Activated CD4-positive, alpha-beta memory T cell treated with anti-CD3 and anti-CD28 coated beads, Interleukin-2, amount 10 ng/mL, durations not matched to agents 7 days and 5 days (primary cell): ENCODE results near the gene USP48. TPM values are rescaled to one million over a fixed set of nuclear protein-coding genes. Genes with fewer than 3 reads are reported as not detected.

Source experiments
- CTCF ChIA-PET: fragments of 350-600 bp; sonication (Branson Sonifier 250); formaldehyde crosslinking; loops from one replicate; lab custom pipeline; 2021; ENCODE audit warnings: antibody characterized with exemption, inconsistent platforms; lab: Charles Lee
- POLR2A ChIA-PET: fragments of 350-600 bp; sonication (Branson Sonifier 250); formaldehyde crosslinking; loops from one replicate; lab custom pipeline; 2021; ENCODE audit warnings: antibody characterized with exemption; lab: Charles Lee
- DNase-seq: peaks from one replicate; pipeline ENCODE4 v3.0.0-alpha.2; 2020
- H3K27ac Mint-ChIP-seq: one replicate; pipeline ENCODE4 v1.8.0; 2021; ENCODE audit warnings: mild to moderate bottlenecking, mixed read lengths
- H3K27me3 Mint-ChIP-seq: one replicate; pipeline ENCODE4 v1.8.0; 2021; ENCODE audit warnings: mixed read lengths
- H3K36me3 Mint-ChIP-seq: one replicate; pipeline ENCODE4 v1.8.0; 2021; ENCODE audit warnings: low read depth, mixed read lengths
- H3K4me1 Mint-ChIP-seq: one replicate; pipeline ENCODE4 v1.8.0; 2021; ENCODE audit warnings: mixed read lengths
- H3K4me3 Mint-ChIP-seq: one replicate; pipeline ENCODE4 v1.8.0; 2021; ENCODE audit warnings: mild to moderate bottlenecking, mixed read lengths
- H3K9me3 Mint-ChIP-seq: one replicate; pipeline ENCODE4 v1.8.0; 2021; ENCODE audit warnings: mixed read lengths
- total RNA-seq, 2 experiments: library from RNA; stranded (reverse); gene quantifications; one replicate each; pipeline ENCODE4 v1.2.3, GENCODE V29; 2021

The USP48 gene
- total RNA-seq, 2 experiments from 2014 or later = 80.1 to 81.8 TPM

DNA sequence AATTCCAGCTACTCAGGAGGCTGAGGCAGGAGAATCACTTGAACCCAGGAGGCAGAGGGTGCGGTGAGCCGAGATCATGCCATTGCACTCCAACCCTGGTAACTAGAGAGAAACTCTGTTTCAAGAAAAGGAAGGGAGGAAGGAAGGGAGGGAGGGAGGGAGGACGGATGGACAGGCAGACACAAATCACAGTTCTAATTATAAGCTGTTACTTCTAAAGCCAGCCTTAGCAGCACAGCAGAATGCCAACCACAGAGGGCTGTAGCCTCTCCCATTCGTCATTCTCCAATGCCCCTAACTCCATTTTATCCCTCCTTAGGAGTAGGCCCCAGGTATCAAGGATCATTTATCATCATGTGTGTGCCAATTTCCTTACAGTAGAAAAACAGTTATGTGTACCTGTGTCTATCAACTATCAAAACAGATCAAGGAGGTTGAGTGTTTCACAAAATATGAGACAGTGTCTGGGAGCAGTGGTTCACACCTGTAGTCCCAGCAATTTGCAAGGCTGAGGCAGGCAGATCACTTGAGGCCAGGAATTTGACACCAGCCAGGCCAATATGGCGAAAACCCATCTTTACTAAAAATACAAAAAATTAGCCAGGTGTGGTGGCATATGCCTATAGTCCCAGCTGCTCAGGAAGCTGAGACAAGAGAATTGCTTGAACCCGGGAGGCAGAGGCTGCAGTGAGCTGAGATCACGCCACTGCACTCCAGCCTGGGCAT is 19.1 kb downstream of the USP48 start:
- H3K4me3 Mint-ChIP-seq = no peak overlapping the region
- H3K9me3 Mint-ChIP-seq = no peaks in the 10 kb centered on the region
- ChIA-PET CTCF (no interaction called here), POLR2A (interaction anchor here (1.6 kb wide), 1 partner anchor 19 kb away, joined by 4 read pairs; the partner anchor contains the start of gene USP48)
- H3K4me1 Mint-ChIP-seq = peaks cover 52% of the 10 kb centered on the region
- H3K27me3 Mint-ChIP-seq = no peaks in the 10 kb centered on the region
- H3K36me3 Mint-ChIP-seq = peaks cover 3% of the 10 kb centered on the region
- no peak for DNase-seq
- no peak overlapping the region for H3K27ac Mint-ChIP-seq

GRCh38 chr1:21763236-21763635 is 19.7 kb downstream of the USP48 start:
- peaks cover 46% of the 10 kb centered on the region for H3K4me1 Mint-ChIP-seq

DNA sequence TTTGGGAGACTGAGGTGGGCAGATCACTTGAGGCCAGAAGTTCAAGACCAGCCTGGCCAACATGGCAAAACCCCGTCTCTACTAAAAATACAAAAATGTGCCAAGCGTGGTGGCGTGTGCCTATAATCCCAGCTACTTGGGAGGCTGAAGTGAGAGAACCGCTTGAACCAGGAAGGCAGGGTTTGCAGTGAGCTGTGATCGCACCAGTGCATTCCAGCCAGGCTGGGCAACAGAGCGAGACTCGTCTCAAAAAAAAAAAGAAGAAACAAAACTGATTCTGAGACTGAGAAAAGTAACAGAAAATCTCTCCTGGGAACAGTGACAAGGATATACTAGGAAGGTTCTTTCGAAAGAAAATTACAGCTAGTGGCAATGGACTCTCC is 20.9 kb downstream of the USP48 start:
- Mint-ChIP-seq H3K4me1 (peaks cover 41% of the 10 kb centered on the region), H3K27ac (no peak overlapping the region), H3K36me3 (peaks cover 6% of the 10 kb centered on the region), H3K27me3 (no peaks in the 10 kb centered on the region), H3K4me3 (no peak overlapping the region), H3K9me3 (no peaks in the 10 kb centered on the region)
- ChIA-PET POLR2A (interaction anchor here (2.0 kb wide), 1 partner anchor 21 kb away, joined by 9 read pairs; the partner anchor contains the start of gene USP48), CTCF (interaction anchor here (0.6 to 0.7 kb wide), 2 partner anchors 20 to 52 kb away, joined by 3 to 4 read pairs; no protein-coding TSS in a partner anchor)
- DNase-seq = no peak

More at GRCh38 chr1:21763236-21763635, 19.7 kb downstream of the USP48 start:
- POLR2A ChIA-PET = interaction anchor here (1.6 kb wide), 1 partner anchor 20 kb away, joined by 4 read pairs; the partner anchor contains the start of gene USP48
- no peak for DNase-seq
- CTCF ChIA-PET = no interaction called here
- H3K27ac Mint-ChIP-seq = no peak overlapping the region
- H3K27me3 Mint-ChIP-seq = no peaks in the 10 kb centered on the region
- no peaks in the 10 kb centered on the region for H3K9me3 Mint-ChIP-seq
- no peak overlapping the region for H3K4me3 Mint-ChIP-seq
- H3K36me3 Mint-ChIP-seq = peaks cover 2% of the 10 kb centered on the region

DNA sequence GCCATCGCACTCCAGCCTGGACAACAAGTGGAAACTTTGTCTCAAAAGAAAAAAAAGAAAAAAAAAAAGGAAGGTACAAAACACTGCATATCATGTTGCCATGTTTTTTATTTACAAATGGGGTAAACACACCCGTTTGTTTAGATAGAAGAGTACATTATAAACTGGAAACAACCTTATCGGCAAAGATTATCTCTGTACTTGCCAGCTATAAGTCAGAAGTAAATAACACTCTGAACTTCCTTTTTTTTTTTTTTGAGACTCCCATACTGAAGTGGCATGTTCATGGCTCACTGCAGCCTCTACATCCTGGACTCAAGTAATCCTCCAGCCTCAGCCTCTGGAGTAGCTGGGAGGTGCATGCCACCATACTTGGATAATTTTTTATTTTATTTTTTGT is 21.9 kb downstream of the USP48 start:
- no peaks in the 10 kb centered on the region for H3K27me3 Mint-ChIP-seq
- POLR2A ChIA-PET = interaction anchor here (2.0 kb wide), 1 partner anchor 22 kb away, joined by 9 read pairs; the partner anchor contains the start of gene USP48
- H3K9me3 Mint-ChIP-seq = no peaks in the 10 kb centered on the region
- peaks cover 13% of the 10 kb centered on the region for H3K36me3 Mint-ChIP-seq
- CTCF ChIA-PET = no interaction called here
- H3K27ac Mint-ChIP-seq = no peak overlapping the region
- H3K4me3 Mint-ChIP-seq = no peak overlapping the region
- peaks cover 34% of the 10 kb centered on the region for H3K4me1 Mint-ChIP-seq
- no peak for DNase-seq

GRCh38 chr1:21759818-21760217 is 23.1 kb downstream of the USP48 start:
- Mint-ChIP-seq H3K27ac (no peak overlapping the region), H3K4me3 (no peak overlapping the region), H3K4me1 (peaks cover 23% of the 10 kb centered on the region), H3K9me3 (no peaks in the 10 kb centered on the region), H3K36me3 (peaks cover 20% of the 10 kb centered on the region), H3K27me3 (no peaks in the 10 kb centered on the region)
- no peak for DNase-seq
- POLR2A ChIA-PET = no interaction called here
- CTCF ChIA-PET = no interaction called here

DNA sequence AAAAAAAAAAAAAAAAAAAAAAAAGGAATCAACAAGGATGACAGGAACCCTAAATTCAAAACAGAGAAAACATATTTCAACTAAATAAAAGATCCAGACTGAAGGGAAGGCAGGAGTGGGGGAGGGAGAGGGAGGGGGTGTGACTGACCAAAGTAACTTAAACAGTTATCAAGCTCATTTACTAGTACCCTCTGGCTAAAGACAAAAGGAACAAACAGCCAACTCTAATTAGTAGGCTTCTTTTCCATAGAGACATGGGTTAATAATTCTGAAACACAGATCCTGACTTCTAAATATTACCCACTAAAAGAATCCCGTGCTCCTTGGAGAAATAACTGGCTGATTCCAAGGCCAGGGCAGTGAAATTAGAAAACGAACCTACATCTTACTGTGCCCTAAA is 23.8 kb downstream of the USP48 start:
- no peak overlapping the region for H3K27ac Mint-ChIP-seq
- DNase-seq = no peak
- peaks cover 25% of the 10 kb centered on the region for H3K36me3 Mint-ChIP-seq
- no peaks in the 10 kb centered on the region for H3K27me3 Mint-ChIP-seq
- no peak overlapping the region for H3K4me3 Mint-ChIP-seq
- H3K4me1 Mint-ChIP-seq = peaks cover 21% of the 10 kb centered on the region
- CTCF ChIA-PET = no interaction called here
- POLR2A ChIA-PET = no interaction called here
- no peaks in the 10 kb centered on the region for H3K9me3 Mint-ChIP-seq

DNA sequence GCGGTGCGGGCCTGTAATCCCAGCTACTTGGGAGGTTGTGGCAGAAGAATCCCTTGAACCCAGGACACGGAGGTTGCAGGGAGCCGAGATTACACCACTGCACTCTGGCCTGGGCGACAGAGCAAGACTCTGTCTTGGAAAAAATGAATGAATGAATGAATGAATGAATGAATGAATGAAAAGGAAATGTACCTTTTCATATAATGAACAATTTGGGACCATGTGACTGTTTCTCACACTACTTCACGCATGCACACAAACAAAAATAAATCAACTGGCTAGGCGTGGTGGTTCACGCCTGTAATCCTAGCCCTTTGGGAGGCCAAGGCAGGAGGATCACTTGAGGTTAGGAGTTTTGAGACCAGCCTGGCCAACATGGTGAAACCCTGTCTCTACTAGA is 24.3 kb downstream of the USP48 start:
- Mint-ChIP-seq H3K27me3 (no peaks in the 10 kb centered on the region), H3K4me1 (peaks cover 19% of the 10 kb centered on the region), H3K36me3 (peaks cover 28% of the 10 kb centered on the region), H3K4me3 (no peak overlapping the region), H3K9me3 (no peaks in the 10 kb centered on the region), H3K27ac (no peak overlapping the region)
- ChIA-PET CTCF (no interaction called here), POLR2A (no interaction called here)
- DNase-seq = no peak

DNA sequence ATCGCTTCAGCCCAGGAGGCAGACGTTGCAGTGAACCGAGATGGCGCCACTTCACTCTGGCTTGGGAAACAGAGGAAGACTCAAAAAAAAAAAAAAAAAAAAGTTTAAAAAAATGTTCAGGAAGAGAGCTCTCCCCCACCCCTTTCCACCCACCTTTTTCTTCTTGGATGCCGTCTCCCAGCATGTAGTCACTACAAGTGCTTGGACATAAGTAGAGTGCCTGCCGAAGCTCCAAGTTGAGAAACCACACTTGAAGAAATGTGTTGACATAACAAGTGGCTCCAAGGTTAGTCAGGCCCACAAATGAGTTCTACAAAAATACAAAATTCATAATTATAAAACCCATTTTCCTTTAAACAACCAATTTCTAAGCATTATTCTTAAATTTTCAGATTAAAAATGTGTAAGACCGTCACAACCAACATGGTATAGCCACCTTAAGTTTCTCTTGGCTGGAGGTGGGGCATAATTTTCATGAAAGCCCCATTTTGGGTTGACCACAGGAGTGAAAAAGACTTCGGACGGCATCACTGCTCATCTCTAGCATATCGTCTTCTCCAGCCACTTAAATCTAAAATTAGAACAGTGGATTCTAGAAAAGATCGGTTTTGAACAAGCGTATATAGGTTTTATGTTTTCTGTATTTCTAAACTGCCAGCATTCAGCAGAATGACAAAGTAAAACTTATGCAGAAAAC is 26.4 kb downstream of the USP48 start:
- H3K36me3 Mint-ChIP-seq = peaks cover 40% of the 10 kb centered on the region
- ChIA-PET POLR2A (no interaction called here), CTCF (no interaction called here)
- DNase-seq = no peak
- no peak overlapping the region for H3K4me3 Mint-ChIP-seq
- H3K9me3 Mint-ChIP-seq = no peaks in the 10 kb centered on the region
- H3K27ac Mint-ChIP-seq = no peak overlapping the region
- no peaks in the 10 kb centered on the region for H3K27me3 Mint-ChIP-seq
- peaks cover 6% of the 10 kb centered on the region for H3K4me1 Mint-ChIP-seq

GRCh38 chr1:21755067-21755466 is 27.9 kb downstream of the USP48 start:
- Mint-ChIP-seq H3K9me3 (no peaks in the 10 kb centered on the region), H3K27ac (no peak overlapping the region), H3K27me3 (no peaks in the 10 kb centered on the region), H3K36me3 (peaks cover 53% of the 10 kb centered on the region), H3K4me3 (no peak overlapping the region), H3K4me1 (peaks cover 6% of the 10 kb centered on the region)
- no peak for DNase-seq
- ChIA-PET CTCF (no interaction called here), POLR2A (interaction anchor here (1.9 kb wide), 1 partner anchor 28 kb away, joined by 7 read pairs; the partner anchor contains the start of gene USP48)

- no peaks in the 10 kb centered on the region for H3K27me3 Mint-ChIP-seq
- H3K4me1 Mint-ChIP-seq = peaks cover 4% of the 10 kb centered on the region
- H3K36me3 Mint-ChIP-seq = peaks cover 57% of the 10 kb centered on the region
- ChIA-PET CTCF (no interaction called here), POLR2A (interaction anchor here (1.9 kb wide), 1 partner anchor 28 kb away, joined by 7 read pairs; the partner anchor contains the start of gene USP48)
- H3K27ac Mint-ChIP-seq = no peak overlapping the region
- H3K4me3 Mint-ChIP-seq = no peak overlapping the region
- no peak for DNase-seq
- H3K9me3 Mint-ChIP-seq = no peaks in the 10 kb centered on the region
Measured at GRCh38 chr1:21754583-21754982, 28.4 kb downstream of the USP48 start.

GRCh38 chr1:21752186-21752585 is 30.8 kb downstream of the USP48 start:
- no peak for DNase-seq
- H3K9me3 Mint-ChIP-seq = no peaks in the 10 kb centered on the region
- POLR2A ChIA-PET = interaction anchor here (1.0 to 1.3 kb wide), 2 partner anchors 30 to 317 kb away, joined by 3 to 4 read pairs; no protein-coding TSS in a partner anchor
- H3K4me3 Mint-ChIP-seq = no peak overlapping the region
- peaks cover 57% of the 10 kb centered on the region for H3K36me3 Mint-ChIP-seq
- H3K27ac Mint-ChIP-seq = no peak overlapping the region
- CTCF ChIA-PET = interaction anchor here (0.7 kb wide), 1 partner anchor 518 kb away, joined by 3 read pairs; no protein-coding TSS in a partner anchor
- H3K27me3 Mint-ChIP-seq = no peaks in the 10 kb centered on the region
- no peaks in the 10 kb centered on the region for H3K4me1 Mint-ChIP-seq

- no peak overlapping the region for H3K27ac Mint-ChIP-seq
- H3K9me3 Mint-ChIP-seq = no peaks in the 10 kb centered on the region
- H3K4me3 Mint-ChIP-seq = no peak overlapping the region
- peaks cover 52% of the 10 kb centered on the region for H3K36me3 Mint-ChIP-seq
- DNase-seq = no peak
- H3K4me1 Mint-ChIP-seq = no peaks in the 10 kb centered on the region
- CTCF ChIA-PET = interaction anchor here (0.6 kb wide), 1 partner anchor 93 kb away, joined by 3 read pairs; no protein-coding TSS in a partner anchor
- no peaks in the 10 kb centered on the region for H3K27me3 Mint-ChIP-seq
- POLR2A ChIA-PET = interaction anchor here (1.3 kb wide), 1 partner anchor 31 kb away, joined by 4 read pairs; no protein-coding TSS in a partner anchor
Measured at GRCh38 chr1:21751281-21751680, 31.7 kb downstream of the USP48 start.

GRCh38 chr1:21750841-21751240 is 32.1 kb downstream of the USP48 start:
- no peaks in the 10 kb centered on the region for H3K9me3 Mint-ChIP-seq
- no peaks in the 10 kb centered on the region for H3K27me3 Mint-ChIP-seq
- DNase-seq = no peak
- no peaks in the 10 kb centered on the region for H3K4me1 Mint-ChIP-seq
- POLR2A ChIA-PET = interaction anchor here (1.3 kb wide), 1 partner anchor 31 kb away, joined by 4 read pairs; no protein-coding TSS in a partner anchor
- CTCF ChIA-PET = interaction anchor here (0.6 kb wide), 1 partner anchor 92 kb away, joined by 3 read pairs; no protein-coding TSS in a partner anchor
- peaks cover 50% of the 10 kb centered on the region for H3K36me3 Mint-ChIP-seq
- no peak overlapping the region for H3K4me3 Mint-ChIP-seq
- H3K27ac Mint-ChIP-seq = no peak overlapping the region
